K562 (cell line): ENCODE data around the gene FXYD4. TPM values are rescaled to one million over a fixed set of nuclear protein-coding genes. Genes with fewer than 3 reads are reported as not detected.

Experiments used
- FOXA1 ChIP-seq: fragments of 450-650 bp; IDR thresholded peaks from 2 replicates; pipeline ENCODE4 v1.6.1; 2016; ENCODE audit warnings: mild to moderate bottlenecking, borderline replicate concordance
- RBM39 ChIP-seq: fragments of 200-400 bp; formaldehyde crosslinking; optimal IDR thresholded peaks from 2 replicates; pipeline ENCODE3; 2018; ENCODE audit warnings: low read depth, low read length
- SMARCA4 ChIP-seq: fragments of 450-650 bp; IDR thresholded peaks from 2 replicates; pipeline ENCODE4 v1.6.1; 2016
- SMARCE1 ChIP-seq: fragments of 450-650 bp; IDR thresholded peaks from 2 replicates; pipeline ENCODE4 v1.7.1; 2016; ENCODE audit warnings: mild to moderate bottlenecking
- SRSF3 ChIP-seq: fragments of 200-400 bp; formaldehyde crosslinking; IDR thresholded peaks from 2 replicates; pipeline ENCODE4 v1.6.1; 2016; ENCODE audit warnings: mild to moderate bottlenecking, low read length, moderate library complexity; ENCODE audit not compliant: insufficient read depth
- TBP ChIP-seq: optimal IDR thresholded peaks from 2 replicates; pipeline ENCODE3; 2011; ENCODE audit warnings: low read depth, low read length, improper control_type of control experiment
- TCF3 ChIP-seq: sonication (generic); formaldehyde crosslinking; IDR thresholded peaks from 2 replicates; pipeline ENCODE4 v1.4.0; 2020; ENCODE audit warnings: mild to moderate bottlenecking, missing genetic modification reagents
- TGIF2 ChIP-seq: sonication (generic); formaldehyde crosslinking; IDR thresholded peaks from 2 replicates; pipeline ENCODE4 v1.8.1; 2022; ENCODE audit warnings: mild to moderate bottlenecking, missing genetic modification reagents, moderate library complexity
- ZNF124 ChIP-seq: sonication (generic); formaldehyde crosslinking; IDR thresholded peaks from 2 replicates; pipeline ENCODE4 v1.8.1; 2022; ENCODE audit warnings: missing genetic modification reagents
- ZNF133 ChIP-seq: fragments of 250-450 bp; sonication (Bioruptor Pico); IDR thresholded peaks from 2 replicates; pipeline ENCODE4 v1.4.0; 2020; ENCODE audit warnings: mild to moderate bottlenecking
- ZNF280B ChIP-seq: fragments of 250-450 bp; sonication (Bioruptor Pico); IDR thresholded peaks from 2 replicates; pipeline ENCODE4 v1.5.1; 2021; ENCODE audit warnings: mild to moderate bottlenecking
- ZNF436 ChIP-seq: fragments of 250-450, 450-650 bp; sonication (Bioruptor Pico); formaldehyde crosslinking; IDR thresholded peaks from 2 replicates; pipeline ENCODE4 v1.7.0; 2020; ENCODE audit warnings: mild to moderate bottlenecking
- ZNF584 ChIP-seq: fragments of 200-800 bp; sonication (Bioruptor generic); IDR thresholded peaks from 2 replicates; pipeline ENCODE4 v1.6.1; 2016; ENCODE audit warnings: low read depth, mild to moderate bottlenecking, missing genetic modification characterization, missing compliant biosample characterization
- ZNF785 ChIP-seq: fragments of 250-450 bp; sonication (Bioruptor Pico); IDR thresholded peaks from 2 replicates; pipeline ENCODE4 v1.4.0; 2020; ENCODE audit warnings: mild to moderate bottlenecking
- polyA plus RNA-seq, 8 experiments: library from polyadenylated mRNA; depleted of rRNA in 4 of 8; stranded (reverse) in 5 of 8; unstranded in 3 of 8; fragments of >200 nt; fragmentation: Nextera tagmentation in 2 of 8; fragmentation: Illumina TruSeq in 1 of 8; extraction: Ambion mirVana in 2 of 8; extraction: Trizol in 1 of 8; gene quantifications; 2 replicates each; pipeline versions ENCODE4 v1.2.1 to v1.2.3, GENCODE V29; 2011 to 2014; ENCODE audit warnings: inconsistent platforms in 1 of 8, missing spikeins in 1 of 8
- total RNA-seq, 7 experiments: library from RNA; depleted of rRNA in 6 of 7; stranded (reverse); fragments of >200 nt in 6 of 7; fragmentation: Illumina TruSeq in 2 of 7; extraction: Trizol in 2 of 7; gene quantifications; 2 replicates each; pipeline versions ENCODE4 v1.2.1 to v1.2.3, GENCODE V29; 2011 to 2021; ENCODE audit warnings: low replicate concordance in 1 of 7
- TF ChIP-seq, protein P1 (sequence below): fragments of 200-800 bp; sonication (Bioruptor generic); IDR thresholded peaks from 2 replicates; pipeline ENCODE4 v1.6.1; 2017; ENCODE audit warnings: missing genetic modification characterization, missing compliant biosample characterization
- TF ChIP-seq, protein P2 (sequence below): sonication (generic); formaldehyde crosslinking; IDR thresholded peaks from 2 replicates; pipeline ENCODE4 v1.8.0; 2022; ENCODE audit warnings: mild to moderate bottlenecking, missing genetic modification reagents
- TF ChIP-seq, protein P3 (sequence below): fragments of 250-450 bp; sonication (Bioruptor Pico); IDR thresholded peaks from 2 replicates; pipeline ENCODE4 v1.6.1; 2021; ENCODE audit warnings: mild to moderate bottlenecking
- TF ChIP-seq, protein P4 (sequence below): fragments of 250-450 bp; sonication (Bioruptor Pico); IDR thresholded peaks from 2 replicates; pipeline ENCODE4 v1.8.0; 2022; ENCODE audit warnings: inconsistent platforms, mild to moderate bottlenecking, moderate library complexity, borderline replicate concordance
- TF ChIP-seq, protein P5 (sequence below): sonication (generic); formaldehyde crosslinking; IDR thresholded peaks from 2 replicates; pipeline ENCODE4 v1.8.0; 2022; ENCODE audit warnings: missing genetic modification reagents, mild to moderate bottlenecking, borderline replicate concordance

The FXYD4 gene
- total and polyA plus RNA-seq, 9 of the 15 experiments (the other 6 are each of a cell fraction or from before 2014, with no cell fraction given), result not detected

GRCh38 chr10:43355749-43356371 lies 15.6 kb upstream of the FXYD4 start (continued):
- TF ChIP-seq, protein P1, sequence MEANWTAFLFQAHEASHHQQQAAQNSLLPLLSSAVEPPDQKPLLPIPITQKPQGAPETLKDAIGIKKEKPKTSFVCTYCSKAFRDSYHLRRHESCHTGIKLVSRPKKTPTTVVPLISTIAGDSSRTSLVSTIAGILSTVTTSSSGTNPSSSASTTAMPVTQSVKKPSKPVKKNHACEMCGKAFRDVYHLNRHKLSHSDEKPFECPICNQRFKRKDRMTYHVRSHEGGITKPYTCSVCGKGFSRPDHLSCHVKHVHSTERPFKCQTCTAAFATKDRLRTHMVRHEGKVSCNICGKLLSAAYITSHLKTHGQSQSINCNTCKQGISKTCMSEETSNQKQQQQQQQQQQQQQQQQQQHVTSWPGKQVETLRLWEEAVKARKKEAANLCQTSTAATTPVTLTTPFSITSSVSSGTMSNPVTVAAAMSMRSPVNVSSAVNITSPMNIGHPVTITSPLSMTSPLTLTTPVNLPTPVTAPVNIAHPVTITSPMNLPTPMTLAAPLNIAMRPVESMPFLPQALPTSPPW (CRISPR knock-in tag), result peak; percentile 46; the same call in 1 of the 2 replicates
- TF ChIP-seq, protein P2, sequence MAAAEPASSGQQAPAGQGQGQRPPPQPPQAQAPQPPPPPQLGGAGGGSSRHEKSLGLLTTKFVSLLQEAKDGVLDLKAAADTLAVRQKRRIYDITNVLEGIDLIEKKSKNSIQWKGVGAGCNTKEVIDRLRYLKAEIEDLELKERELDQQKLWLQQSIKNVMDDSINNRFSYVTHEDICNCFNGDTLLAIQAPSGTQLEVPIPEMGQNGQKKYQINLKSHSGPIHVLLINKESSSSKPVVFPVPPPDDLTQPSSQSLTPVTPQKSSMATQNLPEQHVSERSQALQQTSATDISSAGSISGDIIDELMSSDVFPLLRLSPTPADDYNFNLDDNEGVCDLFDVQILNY, result no peak
- TF ChIP-seq SMARCA4, result peak; percentile 79; the same call in 1 of the 2 replicates
- TF ChIP-seq, protein P3, sequence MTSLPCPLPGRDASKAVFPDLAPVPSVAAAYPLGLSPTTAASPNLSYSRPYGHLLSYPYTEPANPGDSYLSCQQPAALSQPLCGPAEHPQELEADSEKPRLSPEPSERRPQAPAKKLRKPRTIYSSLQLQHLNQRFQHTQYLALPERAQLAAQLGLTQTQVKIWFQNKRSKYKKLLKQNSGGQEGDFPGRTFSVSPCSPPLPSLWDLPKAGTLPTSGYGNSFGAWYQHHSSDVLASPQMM (CRISPR knock-in tag), result no peak
- no peak for TF ChIP-seq RBM39
- TF ChIP-seq ZNF436 (CRISPR knock-in tag), result no peak
- TF ChIP-seq, protein P4, sequence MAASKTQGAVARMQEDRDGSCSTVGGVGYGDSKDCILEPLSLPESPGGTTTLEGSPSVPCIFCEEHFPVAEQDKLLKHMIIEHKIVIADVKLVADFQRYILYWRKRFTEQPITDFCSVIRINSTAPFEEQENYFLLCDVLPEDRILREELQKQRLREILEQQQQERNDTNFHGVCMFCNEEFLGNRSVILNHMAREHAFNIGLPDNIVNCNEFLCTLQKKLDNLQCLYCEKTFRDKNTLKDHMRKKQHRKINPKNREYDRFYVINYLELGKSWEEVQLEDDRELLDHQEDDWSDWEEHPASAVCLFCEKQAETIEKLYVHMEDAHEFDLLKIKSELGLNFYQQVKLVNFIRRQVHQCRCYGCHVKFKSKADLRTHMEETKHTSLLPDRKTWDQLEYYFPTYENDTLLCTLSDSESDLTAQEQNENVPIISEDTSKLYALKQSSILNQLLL (CRISPR knock-in tag), result no peak
- TF ChIP-seq SRSF3, result no peak
- no peak for TF ChIP-seq ZNF280B (CRISPR knock-in tag)
- TF ChIP-seq ZNF785 (CRISPR knock-in tag), result no peak
- TF ChIP-seq TBP, result no peak
- no peak for TF ChIP-seq FOXA1
- TF ChIP-seq ZNF133 (CRISPR knock-in tag), result no peak
- TF ChIP-seq, protein P5, sequence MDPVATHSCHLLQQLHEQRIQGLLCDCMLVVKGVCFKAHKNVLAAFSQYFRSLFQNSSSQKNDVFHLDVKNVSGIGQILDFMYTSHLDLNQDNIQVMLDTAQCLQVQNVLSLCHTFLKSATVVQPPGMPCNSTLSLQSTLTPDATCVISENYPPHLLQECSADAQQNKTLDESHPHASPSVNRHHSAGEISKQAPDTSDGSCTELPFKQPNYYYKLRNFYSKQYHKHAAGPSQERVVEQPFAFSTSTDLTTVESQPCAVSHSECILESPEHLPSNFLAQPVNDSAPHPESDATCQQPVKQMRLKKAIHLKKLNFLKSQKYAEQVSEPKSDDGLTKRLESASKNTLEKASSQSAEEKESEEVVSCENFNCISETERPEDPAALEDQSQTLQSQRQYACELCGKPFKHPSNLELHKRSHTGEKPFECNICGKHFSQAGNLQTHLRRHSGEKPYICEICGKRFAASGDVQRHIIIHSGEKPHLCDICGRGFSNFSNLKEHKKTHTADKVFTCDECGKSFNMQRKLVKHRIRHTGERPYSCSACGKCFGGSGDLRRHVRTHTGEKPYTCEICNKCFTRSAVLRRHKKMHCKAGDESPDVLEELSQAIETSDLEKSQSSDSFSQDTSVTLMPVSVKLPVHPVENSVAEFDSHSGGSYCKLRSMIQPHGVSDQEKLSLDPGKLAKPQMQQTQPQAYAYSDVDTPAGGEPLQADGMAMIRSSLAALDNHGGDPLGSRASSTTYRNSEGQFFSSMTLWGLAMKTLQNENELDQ (CRISPR knock-in tag), result no peak
- TF ChIP-seq TCF3 (CRISPR knock-in tag), result 0 out of 2 replicates have a peak, but pooled peaks have one; percentile 24
- TF ChIP-seq ZNF584, result no peak
- 0 out of 2 replicates have a peak, but pooled peaks have one; percentile 22 for TF ChIP-seq SMARCE1
- TF ChIP-seq TGIF2 (CRISPR knock-in tag), result no peak
- TF ChIP-seq ZNF124 (CRISPR knock-in tag), result no peak
